Pulmonary artery endothelial cell (primary cell): ENCODE results near the gene PNP. TPM values are rescaled to one million over a fixed set of nuclear protein-coding genes. Genes with fewer than 3 reads are reported as not detected.

ENCODE experiments used
- DNase-seq: peaks from one replicate; pipeline ENCODE4 v3.0.0-alpha.2; 2011; ENCODE audit warnings: low read depth, low spot score
- total RNA-seq: library from RNA; depleted of rRNA; stranded (reverse); fragments of >200 nt; gene quantifications from 2 replicates; pipeline ENCODE4 v1.2.3, GENCODE V29; 2014

Gene PNP
- total RNA-seq, 1 donor from 2014 or later: 286 TPM

GRCh38 chr14:20454516-20455354, 14.5 kb upstream of the PNP start, which contains the start of the genes APEX1 and OSGEP:
TSS of gene APEX1 (plus strand) at chr14:20455226. CDS start at chr14:20455646, 420 bp downstream.
TSS of gene OSGEP (minus strand) at chr14:20454812. CDS start at chr14:20454683, 129 bp downstream.
- DNase-seq: peak; percentile 96

- peak; percentile 66 for DNase-seq
These were observed 13.6 kb upstream of the PNP start for GRCh38 chr14:20455355-20456300.

- no peak for DNase-seq
These were observed 12.2 kb upstream of the PNP start for GRCh38 chr14:20456971-20457370.

- DNase-seq: no peak
These were observed 11.0 kb upstream of the PNP start for GRCh38 chr14:20458031-20458789.

- DNase-seq: no peak
These were observed 8.6 kb upstream of the PNP start for GRCh38 chr14:20460458-20461224.

- DNase-seq: peak; percentile 100
These were observed 7.7 kb upstream of the PNP start, which contains the start of gene PIP4P1 for GRCh38 chr14:20461225-20462141. TSS of gene PIP4P1 (minus strand) at chr14:20461434. CDS start at chr14:20461325, 109 bp downstream.

GRCh38 chr14:20468764-20469241, 403 bp upstream of the PNP start:
- no peak for DNase-seq

- DNase-seq: peak; percentile 49
These were observed 840 bp downstream of the PNP start for GRCh38 chr14:20469890-20470602.

- DNase-seq: no peak
These were observed 1.3 kb downstream of the PNP start for GRCh38 chr14:20470603-20470901.

GRCh38 chr14:20472536-20473169, 3.4 kb downstream of the PNP start:
- DNase-seq: no peak

GRCh38 chr14:20476776-20477175, 7.6 kb downstream of the PNP start:
- no peak for DNase-seq

- DNase-seq: no peak
These were observed 8.1 kb downstream of the PNP start for GRCh38 chr14:20477211-20477876.

- DNase-seq: no peak
These were observed 9.7 kb downstream of the PNP start for GRCh38 chr14:20478894-20479293.

- no peak for DNase-seq
These were observed 13.2 kb downstream of the PNP start for GRCh38 chr14:20482382-20482781.

GRCh38 chr14:20485900-20486299, 16.7 kb downstream of the PNP start:
- no peak for DNase-seq

GRCh38 chr14:20486684-20487395, 17.6 kb downstream of the PNP start:
- DNase-seq: no peak

GRCh38 chr14:20487396-20487725, 18.2 kb downstream of the PNP start:
- no peak for DNase-seq
